ENCODE measurements around the gene FSD1L.

The FSD1L gene

DNA sequence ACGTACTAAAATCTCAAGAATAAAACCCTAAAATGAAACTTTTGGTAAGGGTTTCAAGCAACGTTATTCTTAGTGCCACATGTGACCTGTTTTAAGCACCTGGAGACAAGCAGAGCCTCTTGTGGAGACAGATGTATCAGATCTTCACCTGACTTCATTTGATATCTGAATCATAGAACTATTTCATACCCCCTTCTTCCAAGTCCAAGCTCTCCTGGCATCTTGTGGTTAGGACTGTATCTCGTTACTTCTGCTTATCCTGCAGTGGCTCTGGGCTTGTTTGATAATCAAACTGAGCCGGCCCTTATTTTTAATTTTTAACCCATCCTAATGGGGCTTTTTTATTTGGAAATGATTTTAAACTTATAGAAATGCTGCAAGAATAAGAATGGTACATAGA is 11.1 kb upstream of the FSD1L start:
- no peak for DNase-seq

DNA sequence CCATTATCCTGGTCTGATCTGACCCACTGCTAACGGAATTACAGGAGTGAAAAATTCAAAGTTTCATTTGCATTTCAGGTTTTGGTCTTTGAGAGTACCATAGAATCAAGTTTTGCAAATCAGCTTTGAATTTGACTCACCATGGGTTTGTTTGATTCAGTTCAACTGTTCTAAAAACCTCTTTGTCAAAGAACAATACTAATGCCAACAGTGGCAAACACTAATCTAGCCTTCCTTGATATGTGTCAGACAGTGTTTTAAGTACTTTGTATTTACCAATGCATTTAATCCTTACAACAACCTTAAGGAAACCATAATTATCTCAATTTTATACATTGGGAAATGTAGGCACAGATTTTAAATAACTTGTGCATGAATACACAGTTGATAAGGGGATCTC is 10.1 kb upstream of the FSD1L start:
- DNase-seq, result no peak

DNA sequence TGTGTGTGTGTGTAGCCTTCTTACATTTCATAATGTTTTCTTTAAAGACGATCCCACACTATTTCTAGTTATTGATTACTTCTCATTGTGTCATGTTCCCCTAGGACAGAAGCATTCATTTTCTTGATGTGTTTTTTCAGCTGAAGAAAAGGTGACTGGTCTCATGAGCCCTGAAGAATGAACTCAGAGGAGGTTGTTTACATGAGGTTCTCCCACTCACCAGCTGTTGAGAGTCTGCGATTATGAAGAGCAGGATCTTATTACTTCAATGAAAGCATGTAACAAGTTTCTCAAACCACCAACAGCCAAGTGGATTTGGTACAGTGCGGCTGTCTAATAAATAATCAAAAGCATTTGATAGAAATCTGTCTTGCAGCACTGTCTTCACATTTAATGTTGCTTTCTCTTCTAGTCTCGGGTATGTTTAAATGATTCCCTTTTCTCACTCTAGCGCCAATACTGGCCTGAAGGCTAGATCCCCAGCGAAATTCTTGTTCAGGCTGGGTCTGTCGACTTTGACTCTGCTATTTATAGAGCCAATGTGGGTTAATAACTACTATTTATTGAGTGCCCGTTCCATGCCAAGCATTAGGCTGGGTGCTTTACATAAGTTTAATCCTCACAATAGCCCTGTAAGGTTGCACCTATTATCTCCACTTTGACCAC is 9.6 kb upstream of the FSD1L start:
- no peak for DNase-seq

DNA sequence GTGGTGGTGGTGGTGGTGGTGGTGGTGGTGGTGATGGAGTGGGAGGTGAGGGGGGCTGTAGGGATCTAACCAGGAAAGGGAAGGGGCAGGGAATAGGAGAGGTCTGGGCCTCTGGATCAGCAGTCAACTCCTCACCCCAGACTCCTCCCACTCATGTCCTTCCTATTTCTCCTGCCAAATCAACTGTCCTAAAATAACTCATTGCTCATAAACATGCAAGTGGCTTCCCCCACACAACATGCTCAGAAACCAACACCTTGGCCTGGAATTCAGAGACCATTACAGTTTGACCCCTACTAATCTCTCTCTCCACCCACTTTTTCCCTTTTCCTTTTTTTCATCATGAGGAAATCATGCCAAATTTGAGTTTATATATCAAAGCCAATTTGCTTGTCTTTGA is 8.4 kb upstream of the FSD1L start:
- DNase-seq, result no peak

DNA sequence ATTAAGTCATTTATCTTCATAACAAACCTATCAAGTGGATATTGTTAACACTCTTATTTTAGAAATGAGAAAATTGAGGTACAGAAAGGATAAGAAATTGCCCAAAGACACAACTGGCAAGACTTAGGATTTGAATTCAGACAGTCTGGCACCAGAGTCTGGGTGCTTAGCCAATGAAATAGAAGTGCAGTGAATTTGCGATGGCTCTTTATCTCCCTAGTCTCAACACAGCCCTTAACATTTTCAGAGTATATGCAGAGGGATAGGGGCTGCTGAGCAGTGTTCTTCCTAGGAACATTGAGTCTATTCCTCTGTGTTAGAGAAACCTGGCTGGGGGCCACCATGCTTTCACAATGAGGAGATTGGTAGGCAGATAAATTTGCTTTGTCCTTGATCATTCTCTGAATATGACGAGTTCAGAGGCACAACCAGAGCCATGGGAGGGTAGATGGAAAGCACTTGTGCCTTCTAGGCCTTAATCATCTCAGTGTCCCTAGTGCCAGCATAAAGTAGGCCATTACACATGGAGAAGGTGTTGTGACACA is 6.1 kb upstream of the FSD1L start:
- no peak for DNase-seq

DNA sequence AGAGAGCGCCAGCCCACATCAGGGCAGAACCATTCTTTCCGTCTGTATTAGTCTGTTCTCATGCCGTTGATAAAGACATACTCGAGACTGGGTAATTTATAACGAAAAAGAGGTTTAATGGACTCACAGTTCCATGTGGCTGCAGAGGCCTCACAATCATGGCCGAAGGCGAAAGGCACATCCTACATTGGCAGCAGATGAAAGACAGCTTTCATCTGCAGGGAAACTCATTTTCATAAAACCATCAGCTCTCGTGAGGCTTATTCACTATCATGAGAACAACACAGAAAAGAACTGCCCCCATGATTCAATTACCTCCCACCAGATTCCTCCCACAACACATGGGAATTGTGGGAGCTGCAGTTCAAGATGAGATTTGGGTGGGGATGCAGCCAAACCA is 4.7 kb upstream of the FSD1L start:
- DNase-seq, result no peak

DNA sequence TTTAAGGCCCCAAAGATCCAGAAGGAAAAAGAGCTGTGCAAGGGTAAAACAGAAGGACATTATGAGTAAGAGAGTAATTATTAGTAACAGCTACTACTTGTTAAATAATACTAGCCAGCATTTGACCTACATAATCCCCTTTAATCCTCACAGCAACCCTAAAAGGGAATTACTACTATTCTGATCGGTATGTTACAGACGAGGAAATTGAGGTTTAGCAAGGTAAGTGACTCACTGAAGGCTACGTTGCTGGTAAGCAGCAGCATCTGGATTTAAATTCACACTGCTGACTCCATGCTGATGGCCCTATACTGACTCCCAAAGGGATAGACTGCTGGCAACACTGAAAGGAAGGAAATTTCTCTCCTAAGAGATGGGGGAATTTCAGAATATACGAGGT is 3.7 kb upstream of the FSD1L start:
- DNase-seq, result no peak

DNA sequence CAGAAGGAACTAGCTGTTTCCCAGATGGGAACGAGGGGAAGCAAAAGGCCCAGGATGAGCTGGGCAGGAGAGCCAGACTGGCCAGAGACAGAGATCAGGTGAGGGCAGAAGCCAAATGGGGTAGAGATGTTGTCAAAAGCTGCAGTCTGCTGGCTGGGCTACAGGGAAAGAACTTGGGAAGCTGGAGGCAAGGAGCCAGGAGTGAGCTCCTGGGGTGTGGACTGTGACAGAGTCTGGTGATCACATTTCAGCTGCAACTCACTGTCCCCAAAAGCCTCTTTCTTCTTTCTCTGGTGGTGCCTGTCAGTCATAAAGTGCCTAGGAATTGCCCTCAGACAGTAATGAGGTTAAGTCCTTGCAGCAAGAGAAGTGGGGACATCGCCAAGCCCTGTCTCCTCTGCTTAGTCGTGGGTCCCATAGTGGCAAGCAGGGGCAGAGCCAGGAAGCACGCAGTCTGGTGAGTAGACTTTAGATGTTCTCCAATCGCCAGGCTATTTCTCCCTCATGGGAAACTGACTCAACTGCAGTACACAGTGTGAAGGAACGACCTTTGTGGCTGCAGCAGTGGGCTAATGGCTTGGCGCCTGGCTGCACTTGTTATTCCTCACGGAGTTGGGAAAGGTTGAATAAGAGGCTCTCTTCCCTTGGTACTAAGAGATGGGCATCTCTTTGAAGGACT is 2.5 kb upstream of the FSD1L start:
- DNase-seq, result no peak

DNA sequence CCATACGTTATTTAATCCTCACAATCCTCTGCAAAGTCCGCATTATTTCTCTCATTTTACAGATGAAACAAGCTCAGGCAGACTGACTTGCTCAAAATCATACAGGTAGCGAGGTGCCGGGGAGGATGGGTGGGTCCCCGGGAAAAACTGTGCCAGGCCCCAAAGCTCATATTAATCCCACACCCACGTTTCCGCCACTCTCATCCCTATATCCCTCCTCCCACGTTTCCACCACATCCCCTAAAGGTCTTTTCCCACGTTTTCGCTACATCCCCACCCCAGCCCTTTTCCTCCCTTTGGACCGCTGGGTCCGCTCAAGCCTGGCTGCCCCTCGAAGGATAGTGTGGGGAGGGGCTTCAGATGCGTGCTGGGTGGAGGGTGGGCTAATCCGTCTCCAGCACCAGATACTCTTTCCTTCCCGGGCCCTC is 434 bp upstream of the FSD1L start:
- no peak for DNase-seq

DNA sequence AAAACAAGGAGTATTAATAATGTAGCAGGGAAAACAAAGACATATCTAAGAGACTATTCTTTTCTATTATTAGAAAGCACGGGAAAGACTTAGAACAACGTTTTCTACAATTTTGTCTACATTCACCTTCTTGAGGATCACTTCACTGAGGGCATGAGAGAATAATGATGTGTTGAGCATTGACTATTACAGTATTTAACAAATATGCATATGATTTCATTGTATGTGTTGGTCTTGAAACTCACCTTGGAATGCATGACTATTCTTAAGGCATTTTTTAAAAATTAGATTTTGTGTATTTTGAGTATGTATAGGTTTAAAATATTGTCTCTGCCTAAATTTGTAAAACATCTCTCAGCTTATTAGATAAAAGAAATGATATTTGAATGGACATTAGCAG is 1.2 kb downstream of the FSD1L start:
- DNase-seq, result no peak

DNA sequence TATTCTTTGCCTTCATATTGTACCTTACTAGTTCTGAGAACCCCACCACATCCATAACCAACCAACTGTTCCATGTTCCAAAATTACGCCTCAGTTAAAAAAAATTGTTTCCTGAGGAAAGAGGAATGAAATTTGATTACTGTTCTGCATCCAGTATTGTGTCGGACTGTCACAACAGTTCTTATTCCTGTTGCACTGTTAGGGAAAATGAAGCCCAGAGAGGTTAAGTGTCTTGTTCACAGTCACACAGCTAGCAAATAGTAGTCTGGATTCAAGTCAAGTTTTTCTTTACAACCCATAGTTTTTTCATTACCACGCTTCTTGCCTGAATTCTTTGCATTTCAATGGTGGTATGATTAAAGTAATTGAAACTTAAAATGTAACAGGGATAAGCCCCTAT is 4.4 kb downstream of the FSD1L start:
- no peak for DNase-seq

DNA sequence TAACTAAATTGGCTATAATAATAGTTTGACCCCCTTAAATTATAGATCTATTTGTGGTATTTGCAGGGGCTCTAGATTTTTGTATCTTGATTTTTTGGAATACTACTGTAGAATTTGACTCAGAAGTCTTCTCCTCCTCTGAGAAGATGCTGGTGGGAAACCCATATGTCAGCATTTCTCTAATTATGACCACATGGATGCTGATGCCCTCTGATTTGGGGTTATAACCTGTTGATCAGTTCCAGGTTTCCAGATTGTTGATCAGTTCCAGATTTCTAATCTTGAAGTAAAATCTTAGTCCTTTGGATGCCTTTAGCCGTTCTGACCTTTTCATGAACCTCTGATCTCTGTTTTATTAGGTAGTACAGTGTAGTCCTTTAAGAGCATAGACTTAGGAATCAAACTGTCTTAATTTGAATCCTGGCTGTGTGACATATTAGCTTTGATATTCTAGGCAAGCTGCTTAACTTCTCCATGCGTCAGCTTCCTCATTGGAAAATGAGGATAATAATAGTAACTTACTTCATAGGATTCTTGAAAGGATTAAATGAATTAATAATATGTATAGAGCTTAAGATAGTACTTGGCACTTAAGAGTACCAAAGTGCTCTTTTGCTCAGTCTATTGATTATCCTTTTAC is 8.1 kb downstream of the FSD1L start:
- DNase-seq, result no peak

DNA sequence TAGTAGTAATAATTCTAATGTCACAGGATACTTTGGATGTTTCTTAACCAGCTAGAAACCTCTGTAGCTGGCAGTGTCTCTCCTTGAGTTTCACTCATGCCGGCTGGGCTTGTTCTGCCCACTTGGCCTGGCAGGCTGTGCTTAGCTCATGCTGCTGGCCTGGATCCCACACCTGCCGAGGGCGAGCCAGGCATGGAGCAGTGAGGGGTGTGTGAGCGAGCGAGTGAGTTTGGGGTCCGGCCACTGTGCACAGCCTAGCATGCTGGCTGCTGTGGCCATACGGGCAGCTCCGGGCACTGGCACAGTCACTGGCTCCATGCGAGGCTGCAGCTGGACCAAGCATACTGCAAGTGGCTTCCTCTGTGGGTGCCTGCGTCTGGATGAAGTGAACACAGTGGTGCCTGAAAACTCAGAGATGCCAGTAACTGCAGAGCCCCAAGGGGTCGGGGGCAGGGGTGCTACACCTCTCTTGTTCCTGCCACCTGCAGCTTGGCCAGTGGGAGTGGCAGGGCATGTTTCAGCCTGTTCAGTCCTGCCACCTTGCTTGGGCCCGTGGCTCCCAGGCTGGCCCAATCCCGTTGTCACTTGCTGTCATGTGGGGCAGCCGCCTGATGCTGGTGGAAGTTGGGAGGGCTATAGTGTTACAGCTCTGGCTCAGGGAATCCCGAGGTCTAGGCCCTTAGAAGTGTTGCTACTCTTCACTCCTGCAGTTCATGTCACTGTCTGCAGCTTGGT is 9.9 kb downstream of the FSD1L start:
- no peak for DNase-seq

DNA sequence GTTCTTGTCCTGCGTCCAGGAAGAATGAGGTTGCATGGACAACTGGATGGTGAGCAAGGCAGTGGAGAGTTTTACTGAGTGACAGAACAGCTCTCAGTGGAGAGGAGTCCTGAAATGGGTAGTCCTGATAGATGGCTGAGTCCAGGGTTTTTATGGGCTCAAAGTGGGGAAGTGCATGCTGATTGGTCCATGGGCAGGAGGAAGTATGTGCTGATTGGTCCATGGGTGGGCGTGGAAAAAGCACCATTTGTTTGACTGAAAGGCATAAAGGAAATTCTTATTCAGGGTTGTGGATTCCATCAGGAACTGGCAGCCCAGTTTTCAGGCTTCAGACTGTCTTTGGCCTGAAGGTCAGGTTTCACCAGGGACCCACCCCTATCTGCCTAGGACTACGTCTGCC is 10.6 kb downstream of the FSD1L start:
- DNase-seq, result no peak

DNA sequence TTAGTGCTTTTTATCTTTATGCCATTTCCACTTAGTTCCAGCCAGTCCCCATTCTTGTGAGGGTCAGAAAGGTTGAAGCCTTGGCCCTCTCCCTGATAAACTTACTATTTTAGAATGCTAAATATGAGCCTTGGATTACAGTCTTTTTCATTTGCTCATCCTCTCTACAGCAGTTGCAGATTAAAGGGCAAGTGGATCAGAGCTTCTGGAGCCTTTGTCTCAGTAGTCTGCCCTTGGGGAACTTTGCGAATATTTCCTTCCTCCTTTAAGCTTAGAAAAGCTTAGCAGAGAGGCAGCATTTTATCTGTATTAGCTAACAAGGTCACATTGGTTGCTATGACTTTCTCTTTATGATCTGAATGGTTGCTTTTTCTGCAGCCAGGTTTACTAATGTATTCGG is 11.5 kb downstream of the FSD1L start:
- no peak for DNase-seq

DNA sequence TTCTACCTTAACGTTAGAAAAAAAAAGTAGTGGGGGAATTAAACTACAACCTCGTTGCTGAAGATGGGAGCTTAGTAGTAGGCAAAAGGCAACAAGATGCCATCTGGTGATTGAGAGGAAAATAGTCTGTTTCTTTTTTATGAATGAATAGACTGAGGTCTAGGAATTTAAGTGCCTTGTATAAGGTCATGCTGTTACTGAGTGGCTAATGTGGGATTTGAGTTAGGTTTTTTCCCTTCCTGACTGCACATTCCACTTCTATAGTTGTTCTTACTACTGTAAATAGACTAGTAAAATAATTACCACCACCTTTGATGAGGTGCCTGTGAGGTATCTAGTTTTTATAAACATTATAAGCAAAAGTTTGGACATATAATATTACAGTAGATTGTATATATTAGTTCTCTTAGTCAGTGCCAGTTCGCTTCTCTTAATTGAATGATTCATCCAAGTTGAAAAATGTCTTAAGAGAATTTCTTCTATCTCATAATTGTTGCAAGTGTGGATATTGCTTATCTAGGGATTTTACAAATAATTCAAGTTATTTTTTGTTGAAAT is 19.1 kb downstream of the FSD1L start:
- no peak for DNase-seq

DNA sequence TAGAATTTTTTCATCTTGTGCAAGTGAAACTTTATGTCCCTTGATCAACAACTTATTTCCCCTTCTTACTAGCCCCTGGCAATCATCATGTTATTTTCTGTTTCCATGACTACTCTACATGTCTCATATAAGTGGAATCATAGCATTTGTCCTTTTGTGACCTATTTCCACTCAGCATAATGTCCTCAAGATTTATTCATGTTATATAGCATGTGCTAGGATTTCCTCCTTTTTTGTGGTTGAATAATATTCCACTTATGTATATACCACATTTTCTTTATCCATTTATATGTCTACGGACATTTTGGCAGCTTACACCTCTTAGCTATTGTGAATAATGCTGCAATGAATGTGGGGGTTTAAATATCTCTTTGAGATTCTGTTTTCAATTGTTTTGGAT is 21.0 kb downstream of the FSD1L start:
- DNase-seq, result no peak

DNA sequence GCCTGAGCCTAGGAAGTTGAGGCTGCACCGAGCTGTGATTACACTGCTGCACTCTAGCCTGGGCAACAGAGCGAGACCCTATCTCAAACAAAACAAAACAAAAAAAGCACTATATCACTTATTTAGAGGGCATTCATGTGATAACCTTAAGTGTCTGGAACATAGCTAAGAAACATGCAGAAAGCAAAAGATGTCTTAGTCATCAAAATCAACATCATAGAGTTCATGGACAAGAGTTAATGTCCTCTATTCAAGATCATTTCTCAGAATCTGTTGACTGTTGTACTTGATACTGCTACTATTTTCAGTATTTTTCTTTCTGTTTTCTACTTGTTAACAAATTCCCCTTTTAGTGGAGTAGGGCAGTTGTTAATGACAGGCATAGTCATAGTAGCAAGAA is 25.4 kb downstream of the FSD1L start:
- DNase-seq, result no peak

DNA sequence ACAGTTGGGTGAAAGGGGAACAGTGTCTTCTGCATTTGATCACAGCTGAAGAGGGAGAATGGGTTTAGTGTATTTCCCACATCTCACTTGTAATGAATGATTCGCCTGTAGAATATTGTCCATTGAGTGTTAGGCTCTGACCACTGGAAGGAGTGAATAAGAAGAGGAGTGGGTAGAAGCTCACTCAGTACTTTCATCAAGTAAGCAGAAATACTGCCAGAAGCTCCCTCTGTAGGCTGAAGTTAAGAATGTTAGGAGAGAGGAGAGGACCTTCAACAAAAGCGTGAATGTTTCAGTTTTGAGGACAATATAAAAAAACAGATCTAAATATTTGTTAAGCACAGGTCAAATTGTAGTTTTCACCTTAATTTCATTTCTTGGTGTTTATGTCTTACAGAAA is 27.5 kb downstream of the FSD1L start:
- no peak for DNase-seq

DNA sequence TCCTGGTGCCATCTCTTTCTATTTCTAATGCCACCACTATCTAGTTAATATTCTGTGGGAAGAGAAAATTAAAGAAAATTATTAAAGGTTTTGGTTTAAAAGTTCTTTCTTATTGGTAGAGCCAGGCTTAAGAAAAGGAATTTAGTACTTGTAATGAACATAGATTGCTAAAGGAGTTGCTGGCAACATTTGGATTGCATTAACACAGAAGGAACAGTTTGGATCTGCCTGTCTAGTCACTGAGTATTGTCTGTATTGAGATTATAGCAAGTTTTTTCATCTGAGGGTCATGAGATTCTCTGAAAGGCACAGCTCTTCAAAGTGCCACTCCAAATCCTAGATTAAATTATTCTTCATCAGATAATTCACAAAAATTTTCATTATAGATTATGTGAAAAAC is 32.0 kb downstream of the FSD1L start:
- no peak for DNase-seq

DNA sequence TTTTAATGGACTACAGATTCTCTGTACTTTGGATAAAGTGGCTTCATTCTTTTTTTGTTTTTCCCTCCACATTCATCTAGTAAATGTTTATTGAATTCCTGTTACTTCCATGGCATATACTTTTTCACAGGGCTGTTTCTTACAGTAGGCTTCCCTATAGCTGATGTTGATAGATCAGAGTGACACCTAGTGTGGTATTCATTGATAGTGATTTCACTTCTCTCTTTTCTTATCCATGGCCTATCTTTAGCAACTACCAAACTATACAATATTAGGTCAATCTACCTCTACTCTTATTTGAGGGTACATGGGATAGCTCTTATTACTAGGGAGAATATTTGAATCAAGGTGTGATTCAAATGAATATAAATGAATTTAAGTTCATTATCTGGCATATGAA is 35.8 kb downstream of the FSD1L start:
- no peak for DNase-seq

DNA sequence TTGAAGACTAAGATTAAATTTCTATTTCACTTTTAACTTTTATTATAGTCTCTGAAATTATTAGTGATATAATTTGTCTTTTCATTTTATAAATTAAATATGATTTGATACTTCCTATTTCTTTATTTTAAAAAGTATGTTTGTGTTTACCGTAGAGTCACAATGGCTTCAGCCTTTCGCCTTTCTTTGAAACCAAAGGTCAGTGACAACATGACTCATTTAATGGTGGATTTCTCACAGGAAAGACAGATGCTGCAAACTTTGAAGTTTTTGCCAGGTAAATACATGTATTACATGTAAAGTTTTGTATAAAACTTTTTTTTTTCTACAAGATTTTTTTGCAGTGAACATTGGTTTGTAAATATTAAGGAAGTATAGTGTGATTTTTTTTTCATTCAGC is 36.4 kb downstream of the FSD1L start:
- DNase-seq, result no peak

DNA sequence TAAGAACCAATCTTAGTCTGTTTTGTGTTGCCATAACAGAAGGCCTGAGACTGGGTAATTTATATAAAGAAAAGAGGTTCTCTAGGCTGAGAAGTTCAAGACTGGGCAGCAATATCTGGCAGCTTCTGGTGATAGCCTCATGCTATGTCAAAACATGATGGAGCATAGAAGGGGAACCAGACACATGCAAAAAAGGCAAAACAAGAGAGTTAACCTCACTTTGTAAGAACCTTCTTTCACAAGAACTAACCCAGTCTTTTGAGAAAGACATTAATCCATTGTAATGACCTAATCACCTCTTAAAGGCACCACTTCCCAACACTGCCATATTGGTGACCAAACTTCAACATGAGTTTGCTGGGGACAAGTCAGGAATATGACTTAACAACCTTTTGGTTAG is 37.3 kb downstream of the FSD1L start:
- DNase-seq, result no peak
